ENCODE results near the gene CACNA1A.
"Not testable (repeated sequence)": the region's sequence is repeated elsewhere in the genome, so short reads cannot be mapped to it uniquely, and the experiment has no call there.

The CACNA1A gene

DNA sequence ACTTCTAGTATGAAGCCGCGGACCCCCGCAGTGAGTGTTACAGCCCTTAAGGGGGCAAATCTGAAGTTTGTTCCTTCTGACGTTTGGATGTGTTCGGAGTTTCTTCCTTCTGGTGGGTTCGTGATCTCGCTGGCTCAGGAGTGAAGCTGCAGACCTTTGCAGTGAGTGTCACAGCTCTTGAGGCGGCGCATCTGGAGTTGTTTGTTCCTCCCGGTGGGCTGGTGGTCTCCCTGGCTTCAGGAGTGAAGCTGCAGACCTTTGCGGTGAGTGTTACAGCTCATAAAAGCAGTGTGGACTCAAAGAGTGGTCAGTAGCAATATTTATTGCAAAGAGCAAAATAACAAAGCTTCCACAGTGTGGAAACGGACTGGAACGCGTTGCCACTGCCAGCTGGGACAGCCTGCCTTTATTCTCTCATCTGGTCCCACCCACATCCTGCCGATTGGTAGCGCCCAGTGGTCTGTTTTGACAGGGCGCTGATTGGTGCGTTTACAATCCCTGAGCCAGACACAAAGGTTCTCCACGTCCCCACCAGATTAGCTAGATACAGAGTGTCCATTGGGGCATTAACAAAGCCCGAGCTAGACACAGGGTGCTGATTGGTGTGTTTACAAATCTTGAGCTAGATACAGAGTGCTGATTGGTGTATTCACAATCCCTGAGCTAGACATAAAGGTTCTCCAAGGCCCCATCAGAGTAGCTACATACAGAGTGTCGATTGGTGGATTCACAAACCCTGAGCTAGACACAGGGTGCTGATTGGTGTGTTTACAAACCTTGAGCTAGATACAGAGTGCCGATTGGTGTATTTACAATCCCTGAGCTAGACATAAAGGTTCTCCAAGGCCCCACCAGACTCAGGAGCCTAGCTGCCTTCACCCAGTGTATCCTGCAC is 320.3 kb downstream of the CACNA1A start:
- DNase-seq, result not testable (repeated sequence)

DNA sequence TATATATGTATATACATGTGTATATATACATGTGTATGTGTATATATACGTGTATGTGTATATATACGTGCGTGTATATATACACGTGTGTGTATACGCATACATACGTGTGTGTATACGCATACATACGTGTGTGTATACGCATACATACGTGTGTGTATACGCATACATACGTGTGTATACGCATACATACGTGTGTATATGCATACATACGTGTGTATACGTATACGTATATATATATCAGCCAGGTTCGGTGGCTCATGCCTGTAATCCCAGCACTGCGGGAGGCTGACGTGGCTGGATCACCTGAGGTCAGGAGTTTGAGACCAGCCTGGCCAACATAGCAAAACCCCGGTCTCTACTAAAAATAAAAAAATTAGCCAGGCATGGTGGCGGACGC is 321.4 kb downstream of the CACNA1A start:
- not testable (repeated sequence) for DNase-seq

DNA sequence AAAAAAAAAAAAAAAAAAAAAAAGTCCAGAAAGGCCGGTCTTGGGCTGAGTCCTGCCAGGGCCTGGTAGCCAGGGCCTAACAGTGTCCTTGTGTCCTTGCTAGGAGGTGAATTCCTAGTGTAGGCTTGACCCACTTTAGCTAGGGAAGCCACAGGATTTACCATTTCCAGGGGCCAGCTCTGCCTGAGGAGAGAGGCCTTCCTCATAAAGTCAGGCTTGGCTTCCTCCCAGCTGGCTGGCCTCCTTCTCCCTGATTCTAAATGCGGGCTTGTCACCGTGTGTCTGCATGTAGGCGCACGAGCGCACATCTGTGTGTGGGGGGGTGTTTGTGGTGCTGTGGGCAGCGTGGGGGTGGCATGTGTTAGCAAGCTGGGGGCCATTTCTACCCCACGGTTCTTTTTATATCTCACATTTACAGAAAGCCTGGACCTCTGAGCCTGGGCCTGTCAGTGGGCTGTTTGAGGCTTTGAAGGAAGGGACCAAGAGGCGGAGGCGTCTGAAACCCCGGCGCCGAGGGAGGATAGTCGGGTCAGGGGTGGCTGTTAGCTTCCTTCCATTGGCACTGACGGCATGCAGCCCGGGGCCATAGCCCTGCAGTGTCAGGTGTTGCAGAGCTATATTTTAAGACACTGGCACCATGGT is 324.4 kb downstream of the CACNA1A start:
- DNase-seq, result no peak

GRCh38 chr19:13178291-13178690 is 328.0 kb downstream of the CACNA1A start:
- not testable (repeated sequence) for DNase-seq

- not testable (repeated sequence) for DNase-seq
Measured at GRCh38 chr19:13177584-13177983, 328.7 kb downstream of the CACNA1A start.

GRCh38 chr19:13176345-13176744 is 329.9 kb downstream of the CACNA1A start:
- no peak for DNase-seq

GRCh38 chr19:13173139-13173737 is 333.0 kb downstream of the CACNA1A start:
- no peak for DNase-seq

- DNase-seq, result no peak
Measured at GRCh38 chr19:13172346-13173138, 333.7 kb downstream of the CACNA1A start.

- no peak for DNase-seq
Measured at GRCh38 chr19:13171146-13171545, 335.1 kb downstream of the CACNA1A start.

GRCh38 chr19:13169769-13170168 is 336.5 kb downstream of the CACNA1A start:
- DNase-seq, result no peak

DNA sequence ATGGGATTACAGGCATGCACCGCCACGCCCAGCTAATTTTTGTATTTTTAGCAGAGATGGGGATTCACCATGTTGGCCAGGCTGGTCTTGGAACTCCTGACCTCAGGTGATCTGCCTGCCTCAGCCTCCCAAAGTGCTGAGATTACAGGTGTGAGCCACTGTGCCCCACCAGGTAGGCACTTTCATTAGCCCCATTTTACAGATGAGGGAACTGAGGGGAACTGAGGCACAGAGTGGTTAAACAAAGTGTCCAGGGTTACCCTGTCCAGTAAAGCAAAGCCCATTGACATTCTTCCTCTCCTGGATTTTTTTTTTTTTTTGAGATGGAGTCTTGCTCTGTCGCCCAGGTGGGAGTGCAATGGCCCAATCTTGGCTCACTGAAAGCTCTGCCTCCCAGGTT is 340.1 kb downstream of the CACNA1A start:
- DNase-seq, result not testable (repeated sequence)

DNA sequence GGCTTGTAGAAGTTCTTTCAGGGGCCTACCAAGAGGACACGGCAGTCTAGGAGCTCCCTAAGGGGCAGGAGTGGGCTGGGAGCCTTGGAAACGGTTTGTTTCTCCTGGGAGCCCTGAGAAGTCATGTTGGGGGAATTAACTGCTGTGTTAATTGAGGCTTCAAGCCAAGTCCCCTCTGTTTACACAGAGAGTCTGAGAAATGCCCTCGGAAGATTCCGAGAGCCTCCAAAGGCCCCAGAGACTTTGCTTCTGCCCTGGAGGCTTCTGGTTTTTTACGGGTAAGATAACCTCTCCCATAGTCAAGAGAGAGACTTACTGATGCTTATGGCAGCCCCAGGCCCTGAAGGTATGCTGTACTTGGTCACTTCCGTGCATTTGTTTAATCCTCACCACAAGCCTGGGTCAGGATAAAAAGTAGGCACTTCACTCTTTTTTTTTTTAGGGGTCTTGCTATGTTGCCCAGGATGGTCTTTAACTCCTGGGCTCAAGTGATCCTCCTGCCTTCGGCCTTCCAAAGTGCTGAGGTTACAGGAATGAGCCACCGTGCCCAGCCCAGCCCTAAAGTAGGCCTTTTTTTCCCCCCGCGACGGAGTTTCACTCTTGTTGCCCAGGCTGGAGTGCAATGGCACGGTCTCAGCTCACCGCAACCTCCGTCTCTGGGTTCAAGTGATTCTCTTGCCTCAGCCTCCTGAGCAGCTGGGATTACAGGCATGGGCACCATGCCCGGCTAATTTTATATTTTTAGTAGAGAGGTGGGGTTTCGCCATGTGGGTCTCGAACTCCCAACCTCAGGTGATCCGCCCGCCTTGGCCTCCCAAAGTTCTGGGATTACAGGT is 340.9 kb downstream of the CACNA1A start:
- DNase-seq, result no peak

DNA sequence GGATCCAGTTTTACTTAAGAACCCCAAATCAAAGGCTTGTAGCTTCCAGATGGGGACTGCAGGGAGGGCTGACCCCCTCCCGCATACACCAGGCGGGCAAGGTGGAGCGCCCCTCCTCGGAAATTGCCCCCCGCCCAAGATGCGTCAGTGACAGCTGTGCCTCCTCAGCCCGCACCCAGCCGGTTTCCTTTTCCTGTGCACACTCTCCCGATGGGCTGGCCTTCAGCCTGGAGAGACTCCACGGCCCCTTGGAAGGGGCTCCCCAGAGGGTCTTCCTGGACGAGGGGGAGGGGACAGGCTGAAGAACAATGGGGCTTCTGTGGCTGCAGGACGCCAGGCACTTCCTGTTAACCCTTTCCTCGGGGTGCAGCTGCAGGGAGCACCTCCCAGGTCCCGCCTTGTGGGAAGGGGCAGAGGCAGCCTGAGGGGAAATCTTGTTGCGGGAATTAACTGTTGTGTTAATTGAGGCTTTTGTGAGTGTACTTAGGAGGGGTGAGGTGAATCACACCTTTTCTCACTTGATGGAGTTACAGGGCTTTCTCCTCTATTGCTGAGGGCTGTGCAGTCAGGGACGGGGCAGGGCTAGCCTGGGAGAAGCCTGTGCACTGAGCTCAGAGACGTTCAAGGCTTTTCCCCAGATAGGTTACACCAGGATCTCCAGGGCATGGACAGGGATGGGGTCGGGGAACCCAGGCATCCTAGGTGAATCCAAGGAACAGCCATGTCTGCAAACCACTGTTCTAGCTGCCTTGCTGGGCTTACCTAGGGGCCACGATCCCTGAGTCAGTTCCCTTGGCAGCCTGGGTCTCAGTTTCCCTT is 341.7 kb downstream of the CACNA1A start:
- no peak for DNase-seq

GRCh38 chr19:13163609-13164342 is 342.5 kb downstream of the CACNA1A start:
- no peak for DNase-seq

GRCh38 chr19:13162724-13163608 is 343.3 kb downstream of the CACNA1A start:
- DNase-seq, result peak; percentile 75 to 79

DNA sequence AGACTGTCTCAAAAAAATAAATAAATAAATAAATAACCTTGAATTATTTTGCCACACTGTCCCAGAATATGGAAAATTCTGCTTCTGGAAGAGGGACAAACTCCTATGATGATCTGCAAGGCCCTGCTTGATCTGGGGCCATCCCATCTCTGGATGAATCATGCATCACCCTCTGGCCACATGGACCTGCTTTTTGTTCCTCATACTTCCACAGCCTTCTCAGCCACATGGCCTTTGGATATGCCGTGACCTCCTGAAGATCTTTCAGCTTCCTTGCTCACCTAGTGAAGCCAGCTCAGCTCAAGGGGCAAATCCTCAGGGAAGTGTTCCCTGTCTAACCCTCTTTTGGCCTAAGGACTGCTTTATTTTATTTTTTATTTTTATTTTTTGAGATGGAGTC is 345.7 kb downstream of the CACNA1A start:
- DNase-seq, result no peak

GRCh38 chr19:13159713-13160112 is 346.6 kb downstream of the CACNA1A start:
- no peak for DNase-seq
